GM12878 (cell line): ENCODE results near the gene SASH3. TPM values are rescaled to one million over a fixed set of nuclear protein-coding genes. Genes with fewer than 3 reads are reported as not detected.

Source experiments
- CBFB ChIP-seq: IDR thresholded peaks from 2 replicates; pipeline ENCODE4 v1.6.1; 2016; ENCODE audit warnings: antibody characterized with exemption, low read depth
- CBX5 ChIP-seq: sonication (generic); IDR thresholded peaks from 2 replicates; pipeline ENCODE4 v1.6.1; 2016; ENCODE audit warnings: low read depth, moderate library complexity, mild to moderate bottlenecking, inconsistent platforms
- CHD1 ChIP-seq: IDR thresholded peaks from 2 replicates; pipeline ENCODE4 v1.6.1; 2012; ENCODE audit warnings: low read depth, low read length, improper control_type of control experiment
- CHD4 ChIP-seq: fragments of 200-600 bp; sonication (generic); IDR thresholded peaks from 2 replicates; pipeline ENCODE4 v1.6.1; 2016; ENCODE audit warnings: mild to moderate bottlenecking
- ESRRA ChIP-seq: IDR thresholded peaks from 2 replicates; pipeline ENCODE4 v1.6.1; 2012; ENCODE audit warnings: mild to moderate bottlenecking, low read length, improper control_type of control experiment
- FOXK2 ChIP-seq: fragments of 450-650 bp; IDR thresholded peaks from 2 replicates; pipeline ENCODE4 v1.6.1; 2017; ENCODE audit warnings: mild to moderate bottlenecking, moderate library complexity
- HCFC1 ChIP-seq: fragments of 150-350 bp; IDR thresholded peaks from 2 replicates; pipeline ENCODE4 v1.6.1; 2014; ENCODE audit warnings: low read length
- IKZF2 ChIP-seq, 2 experiments: fragments of 450-650 bp; IDR thresholded peaks; 2 replicates each; pipeline ENCODE4 v1.6.1; 2017; ENCODE audit warnings: mild to moderate bottlenecking in 2 of 2, moderate library complexity in 2 of 2
- IRF3 ChIP-seq: fragments of 450-650 bp; IDR thresholded peaks from 2 replicates; pipeline ENCODE4 v1.6.1; 2014; ENCODE audit warnings: mild to moderate bottlenecking
- IRF4 ChIP-seq: IDR thresholded peaks from 2 replicates; pipeline ENCODE4 v1.6.1; 2011; ENCODE audit warnings: low read depth, low read length
- KDM1A ChIP-seq: fragments of 200-600 bp; sonication (generic); IDR thresholded peaks from 2 replicates; pipeline ENCODE4 v1.6.1; 2016; ENCODE audit warnings: borderline replicate concordance
- MTA3 ChIP-seq: IDR thresholded peaks from 2 replicates; pipeline ENCODE4 v1.6.1; 2012; ENCODE audit warnings: low read length, inconsistent platforms, borderline replicate concordance
- MXI1 ChIP-seq: fragments of 150-350 bp; IDR thresholded peaks from 2 replicates; pipeline ENCODE4 v1.6.1; 2011; ENCODE audit warnings: low read depth, mild to moderate bottlenecking, inconsistent platforms, low read length, improper control_type of control experiment
- NFYA ChIP-seq: IDR thresholded peaks from 2 replicates; pipeline ENCODE4 v1.6.1; 2011; ENCODE audit warnings: low read depth, mild to moderate bottlenecking, low read length, improper control_type of control experiment, borderline replicate concordance
- PAX5 ChIP-seq: IDR thresholded peaks from 2 replicates; pipeline ENCODE4 v1.6.1; 2011; ENCODE audit warnings: low read depth, low read length, borderline replicate concordance
- RAD51 ChIP-seq: fragments of 450-650 bp; IDR thresholded peaks from 2 replicates; pipeline ENCODE4 v1.6.1; 2016; ENCODE audit warnings: moderate library complexity, mild to moderate bottlenecking, inconsistent platforms
- RCOR1 ChIP-seq: conservative IDR thresholded peaks from 2 replicates; pipeline ENCODE4 v1.6.1; 2012; ENCODE audit warnings: low read depth, low read length, improper control_type of control experiment
- RELA ChIP-seq: fragments of 450-650 bp; IDR thresholded peaks from 2 replicates; pipeline ENCODE4 v1.8.0; 2014; ENCODE audit warnings: borderline replicate concordance; ENCODE audit not compliant: partially characterized antibody
- RELB ChIP-seq: fragments of 450-650 bp; IDR thresholded peaks from 2 replicates; pipeline ENCODE4 v1.6.1; 2017; ENCODE audit warnings: low read depth, mild to moderate bottlenecking, moderate library complexity
- RFX5 ChIP-seq: IDR thresholded peaks from 2 replicates; pipeline ENCODE4 v1.6.1; 2011; ENCODE audit warnings: low read depth, low read length, improper control_type of control experiment
- SMARCA5 ChIP-seq: fragments of 450-650 bp; IDR thresholded peaks from 2 replicates; pipeline ENCODE4 v1.6.1; 2017; ENCODE audit warnings: mild to moderate bottlenecking
- SRF ChIP-seq, 2 experiments: IDR thresholded peaks; 2 replicates each; pipeline ENCODE4 v1.6.1; 2011; ENCODE audit warnings: low read depth in 2 of 2, low read length in 2 of 2, mild to moderate bottlenecking in 1 of 2, moderate library complexity in 1 of 2
- SUPT20H ChIP-seq: IDR thresholded peaks from 2 replicates; pipeline ENCODE4 v1.6.1; 2011; ENCODE audit warnings: low read depth, mild to moderate bottlenecking, low read length, moderate library complexity, borderline replicate concordance; ENCODE audit not compliant: control insufficient read depth
- SUZ12 ChIP-seq: fragments of 200-600 bp; sonication (generic); IDR thresholded peaks from one replicate; pipeline ENCODE4 v1.6.1; 2018; ENCODE audit warnings: antibody characterized with exemption, mild to moderate bottlenecking; ENCODE audit not compliant: unreplicated experiment
- TARDBP ChIP-seq: IDR thresholded peaks from 2 replicates; pipeline ENCODE4 v1.6.1; 2016; ENCODE audit warnings: borderline replicate concordance
- USF1 ChIP-seq: IDR thresholded peaks from 2 replicates; pipeline ENCODE4 v1.6.1; 2011; ENCODE audit warnings: borderline replicate concordance, low read depth, mild to moderate bottlenecking, moderate library complexity, mixed read lengths, low read length; ENCODE audit not compliant: insufficient read depth; ENCODE audit errors: extremely low read length
- USF2 ChIP-seq: IDR thresholded peaks from 2 replicates; pipeline ENCODE4 v1.6.1; 2011; ENCODE audit warnings: low read depth, low read length, improper control_type of control experiment, borderline replicate concordance
- ZNF274 ChIP-seq: IDR thresholded peaks from one replicate; pipeline ENCODE4 v1.8.0; 2011; ENCODE audit not compliant: insufficient read length, insufficient read depth
- ZSCAN29 ChIP-seq: fragments of 450-650 bp; IDR thresholded peaks from 2 replicates; pipeline ENCODE4 v1.6.1; 2017; ENCODE audit warnings: mild to moderate bottlenecking, moderate library complexity
- ZZZ3 ChIP-seq: IDR thresholded peaks from 2 replicates; pipeline ENCODE4 v1.6.1; 2011; ENCODE audit warnings: low read depth; ENCODE audit not compliant: control insufficient read depth, insufficient read length
- polyA plus RNA-seq, 11 experiments: library from polyadenylated mRNA; depleted of rRNA in 4 of 11; unstranded in 6 of 11; stranded (reverse) in 5 of 11; fragments of >200 nt; fragmentation: Nextera tagmentation in 4 of 11; fragmentation: Illumina TruSeq in 1 of 11; extraction: Ambion mirVana in 4 of 11; extraction: Trizol in 1 of 11; gene quantifications; 1 replicate in 1 of 11; 2 replicates in 10 of 11; pipeline versions ENCODE4 v1.2.1 to v1.2.3, GENCODE V29; 2011 to 2016; ENCODE audit warnings: inconsistent platforms in 2 of 11, missing spikeins in 2 of 11, low read depth in 1 of 11
- total RNA-seq, 4 experiments: library from RNA; depleted of rRNA in 3 of 4; stranded (reverse); fragments of >200 nt in 3 of 4; fragmentation: Illumina TruSeq in 1 of 4; extraction: Trizol in 1 of 4; gene quantifications; 2 replicates each; pipeline versions ENCODE4 v1.2.1 to v1.2.3, GENCODE V29; 2013 to 2021

SASH3 gene
- total and polyA plus RNA-seq, 10 of the 15 experiments (the other 5 are each of a cell fraction or from before 2014, with no cell fraction given): 23.1 to 233 (median 160) TPM

- TF ChIP-seq MXI1: peak; percentile 81
- no peak for TF ChIP-seq TARDBP
- TF ChIP-seq MTA3: no peak
- peak; percentile 78; the same call in 1 of the 2 replicates for TF ChIP-seq IRF4
- TF ChIP-seq CHD4: no peak
- TF ChIP-seq CBX5: no peak
- no peak for TF ChIP-seq HCFC1
- 0 out of 2 replicates have a peak, but pooled peaks have one; percentile 41 for TF ChIP-seq RCOR1
- no peak for TF ChIP-seq USF1
- TF ChIP-seq USF2: no peak
- TF ChIP-seq ESRRA: no peak
- TF ChIP-seq IKZF2 (IDR thresholded peaks at IDR 0.05): peak; percentile 87 to 88
- TF ChIP-seq RELB: peak; percentile 65; the same call in 1 of the 2 replicates
- TF ChIP-seq FOXK2: no peak
- TF ChIP-seq RFX5: peak; percentile 20; the same call in 1 of the 2 replicates
- no peak for TF ChIP-seq KDM1A
- TF ChIP-seq SRF (IDR thresholded peaks at IDR 0.05; ENCODE audit: low read depth in 2 of 2, low read length in 2 of 2): no peak
- TF ChIP-seq RAD51: no peak
- TF ChIP-seq ZNF274: no peak
- TF ChIP-seq SUZ12: no peak
- TF ChIP-seq RELA: no peak
- TF ChIP-seq NFYA: no peak
- TF ChIP-seq PAX5: peak; percentile 75; the same call in 1 of the 2 replicates
- TF ChIP-seq CHD1: 0 out of 2 replicates have a peak, but pooled peaks have one; percentile 41
- TF ChIP-seq SUPT20H: no peak
- TF ChIP-seq IRF3: no peak
- no peak for TF ChIP-seq ZZZ3
- TF ChIP-seq ZSCAN29: no peak
- 0 out of 2 replicates have a peak, but pooled peaks have one; percentile 22 for TF ChIP-seq CBFB
- TF ChIP-seq SMARCA5: 0 out of 2 replicates have a peak, but pooled peaks have one; percentile 11
Measured at GRCh38 chrX:129772796-129773431, 6.8 kb upstream of the SASH3 start (continued).
